ENCODE measurements around the gene RELL1.

RELL1 gene

DNA sequence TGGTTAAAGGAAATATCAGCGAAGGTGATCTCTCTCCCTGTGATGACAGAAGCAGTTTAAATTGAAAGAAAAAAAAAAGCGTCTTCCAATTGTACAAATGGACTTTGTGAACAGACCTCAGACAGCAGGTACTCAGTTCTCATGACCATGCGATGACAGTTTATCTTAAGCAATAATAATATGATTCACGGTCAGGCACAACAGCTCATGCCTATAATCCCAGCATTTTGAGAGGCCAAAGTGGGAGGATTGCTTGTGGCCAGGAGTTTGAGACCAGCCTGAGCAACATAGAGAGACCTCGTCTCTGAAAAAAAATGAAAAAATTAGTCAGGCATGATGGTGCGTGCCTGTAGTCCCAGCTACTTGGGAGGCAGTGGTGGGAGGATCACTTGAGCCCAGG lies 51.0 kb downstream of the RELL1 start:
- no peak for DNase-seq (ENCODE audit: low read depth in 3 of 3)

DNA sequence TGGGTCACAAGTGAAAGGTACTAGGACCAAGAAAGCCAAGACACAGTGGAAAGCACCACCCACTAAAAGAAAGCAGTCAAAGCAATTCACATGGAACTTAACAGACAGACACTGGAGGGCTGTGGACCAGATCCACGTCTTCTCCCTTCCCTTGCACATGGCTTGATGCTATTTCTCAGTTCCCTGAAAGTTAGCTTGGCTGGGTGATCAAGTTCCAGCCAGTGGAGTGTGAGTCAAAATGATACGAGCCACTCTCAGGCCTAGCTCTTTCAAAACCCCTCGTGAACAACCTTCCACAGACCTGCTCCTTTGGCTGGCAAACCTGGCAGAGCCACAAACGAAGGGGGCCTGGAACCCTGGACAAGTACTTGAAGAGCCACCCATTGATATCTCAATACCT lies 52.0 kb downstream of the RELL1 start:
- DNase-seq (ENCODE audit: low read depth in 3 of 3) = no peak

DNA sequence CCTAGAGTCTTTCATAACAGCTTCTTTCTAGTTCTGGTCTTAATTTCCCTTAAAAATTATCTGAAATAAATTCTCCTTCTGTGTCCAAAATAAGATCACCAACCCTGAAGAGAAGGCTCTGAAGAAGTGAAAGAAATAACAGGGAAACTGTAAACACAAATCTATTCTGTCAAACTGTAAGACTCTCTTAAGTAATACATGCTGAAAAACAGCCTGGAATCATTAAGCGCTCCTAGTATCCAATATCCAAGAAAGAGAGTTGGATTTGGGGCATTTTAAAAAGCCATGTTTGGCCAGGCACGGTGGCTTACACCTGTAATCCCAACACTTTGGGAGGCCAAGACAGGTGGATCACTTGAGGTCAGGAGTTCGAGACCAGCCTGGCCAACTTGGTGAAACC lies 53.3 kb downstream of the RELL1 start:
- DNase-seq (ENCODE audit: low read depth in 3 of 3) = no peak

DNA sequence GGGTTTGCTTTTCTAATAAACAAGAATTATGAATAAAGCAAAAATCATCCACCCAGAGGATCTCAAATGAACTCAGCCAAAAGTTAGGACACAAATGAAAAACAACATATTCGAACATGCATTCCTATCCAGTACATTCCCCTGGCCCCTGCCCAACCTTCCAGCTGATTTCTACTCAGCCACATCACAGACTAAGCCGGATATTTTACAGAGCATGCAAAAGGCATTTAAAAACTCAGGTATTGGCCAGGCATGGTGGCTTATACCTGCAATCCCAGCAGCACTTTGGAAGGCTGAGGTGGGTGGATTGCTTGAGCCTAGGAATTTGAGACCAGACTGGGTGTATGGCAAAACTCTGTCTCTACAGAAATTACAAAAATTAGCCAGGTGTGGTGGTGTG lies 54.6 kb downstream of the RELL1 start:
- DNase-seq (ENCODE audit: low read depth in 3 of 3) = no peak

DNA sequence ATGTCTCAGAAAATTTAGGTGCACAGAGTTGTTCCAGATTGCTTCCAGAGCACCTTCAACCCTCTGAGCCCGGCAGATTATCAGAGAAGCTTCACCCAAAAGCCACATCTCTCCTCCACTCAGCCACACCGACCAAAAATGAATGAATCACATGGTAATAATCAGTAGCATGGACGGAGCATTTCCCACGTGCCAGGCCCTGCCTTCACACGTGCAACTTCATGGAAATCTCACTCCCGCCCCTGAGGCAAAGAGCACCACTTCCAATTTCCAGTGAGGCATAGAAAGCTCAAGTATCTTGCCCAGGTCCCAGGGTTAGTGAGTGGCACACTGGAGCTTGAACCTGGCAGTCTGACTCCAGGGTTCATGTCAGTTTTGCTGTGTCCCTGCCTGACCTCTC lies 56.5 kb downstream of the RELL1 start:
- DNase-seq (ENCODE audit: low read depth in 3 of 3) = no peak

DNA sequence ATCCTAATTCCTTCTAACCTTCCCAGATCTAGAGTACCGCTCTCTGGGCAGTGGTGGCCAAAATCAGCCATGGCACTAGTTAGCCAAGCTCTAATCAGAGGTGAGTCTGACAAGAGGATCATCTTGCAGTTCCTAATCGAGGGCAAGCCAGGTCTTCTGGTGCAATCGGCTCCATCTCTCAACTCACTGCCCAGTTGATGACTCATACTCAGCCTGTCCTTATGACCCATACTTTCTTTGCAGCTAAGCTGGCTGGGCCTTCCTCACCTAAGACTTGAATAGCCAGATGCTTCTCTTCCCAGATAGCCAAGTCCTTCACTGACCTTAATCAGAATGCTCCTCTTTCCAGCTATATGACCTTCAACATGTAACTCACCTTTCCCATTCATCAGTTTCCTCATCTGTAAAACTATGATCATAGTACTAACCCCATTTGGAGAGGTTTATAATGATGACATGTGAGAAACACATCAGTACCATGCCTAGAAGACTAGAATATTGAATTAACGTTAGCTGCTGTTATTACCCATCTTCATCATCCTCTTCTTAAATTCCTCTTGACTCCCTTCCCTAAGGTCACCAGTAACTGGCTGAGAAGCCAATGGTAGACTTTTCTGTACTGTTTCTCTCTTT lies 57.1 kb downstream of the RELL1 start:
- no peak for DNase-seq (ENCODE audit: low read depth in 3 of 3)

DNA sequence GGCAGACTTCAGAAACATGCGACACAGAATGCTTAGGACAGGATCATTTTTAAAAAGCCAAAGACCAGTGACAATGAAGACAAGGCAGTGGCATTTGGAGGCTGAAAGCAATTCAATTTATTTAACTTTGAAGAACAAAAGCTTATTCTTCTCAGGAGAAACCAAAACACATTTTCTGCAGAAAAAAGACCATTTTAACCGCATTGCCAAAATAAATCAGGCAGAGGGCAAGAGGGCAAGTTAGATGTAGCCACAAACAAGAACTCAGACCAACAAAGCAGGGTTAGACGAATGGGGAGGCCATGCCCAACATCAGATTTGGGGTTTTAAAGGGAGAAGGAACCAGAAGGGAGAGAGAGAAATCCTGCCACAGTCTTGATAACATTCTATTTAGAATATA lies 58.9 kb downstream of the RELL1 start:
- no peak for DNase-seq (ENCODE audit: low read depth in 3 of 3)

DNA sequence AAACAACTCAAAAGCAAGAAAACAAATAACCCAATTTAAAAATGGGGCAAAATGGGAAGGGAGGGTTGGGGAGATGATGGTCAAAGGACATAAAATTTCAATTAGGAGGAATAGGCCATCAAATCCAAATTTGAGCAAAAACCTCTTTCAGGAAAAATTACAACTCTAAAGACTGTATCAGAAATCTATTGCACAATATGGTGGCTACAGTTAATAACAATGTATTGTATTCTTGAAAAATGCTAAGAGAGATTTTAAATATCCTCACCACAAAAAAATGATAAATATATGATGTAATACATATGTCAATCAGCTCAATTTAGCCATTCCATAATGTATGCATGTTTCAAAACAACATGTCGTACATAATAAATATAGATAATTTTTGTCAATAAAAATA lies 60.7 kb downstream of the RELL1 start:
- DNase-seq (ENCODE audit: low read depth in 3 of 3) = no peak

DNA sequence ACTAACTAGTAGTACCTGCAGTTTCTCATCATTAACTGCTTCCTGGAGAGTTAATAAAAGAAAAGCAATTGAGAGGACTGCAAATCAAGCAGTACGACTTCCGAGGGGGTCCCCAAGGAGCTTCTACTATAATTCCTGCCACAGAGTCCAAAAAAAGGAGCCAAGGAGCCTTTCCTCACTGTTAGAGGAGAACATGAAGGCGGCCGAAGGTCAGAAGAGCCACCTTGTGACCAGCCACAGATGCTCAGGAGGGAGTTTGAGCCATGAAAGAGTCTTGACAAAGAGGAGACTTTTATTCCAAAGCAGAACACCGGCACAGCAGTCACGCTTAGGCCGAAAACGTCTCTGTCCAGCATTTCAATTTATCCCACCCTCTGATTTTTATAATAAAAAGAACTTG lies 62.2 kb downstream of the RELL1 start:
- no peak for DNase-seq (ENCODE audit: low read depth in 3 of 3)

DNA sequence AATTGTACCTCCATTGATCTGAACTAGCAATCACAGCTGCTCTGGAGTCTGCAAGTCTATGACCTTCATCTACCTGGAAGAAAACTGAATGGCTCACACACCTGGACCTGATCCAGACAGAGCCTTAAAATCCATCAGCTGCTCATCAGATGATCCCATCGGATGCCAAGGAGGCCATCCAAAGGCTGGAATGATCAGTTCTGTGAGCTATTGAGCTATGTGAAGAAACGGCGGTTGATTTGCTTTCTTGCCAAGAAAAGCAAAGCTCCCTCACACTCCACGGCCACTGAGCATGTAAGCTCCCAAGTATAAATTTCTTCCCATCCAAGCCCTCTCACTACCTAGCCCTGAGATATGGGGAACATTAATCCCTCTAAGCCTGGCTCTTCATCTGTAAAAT lies 63.1 kb downstream of the RELL1 start:
- DNase-seq (ENCODE audit: low read depth in 3 of 3) = no peak

DNA sequence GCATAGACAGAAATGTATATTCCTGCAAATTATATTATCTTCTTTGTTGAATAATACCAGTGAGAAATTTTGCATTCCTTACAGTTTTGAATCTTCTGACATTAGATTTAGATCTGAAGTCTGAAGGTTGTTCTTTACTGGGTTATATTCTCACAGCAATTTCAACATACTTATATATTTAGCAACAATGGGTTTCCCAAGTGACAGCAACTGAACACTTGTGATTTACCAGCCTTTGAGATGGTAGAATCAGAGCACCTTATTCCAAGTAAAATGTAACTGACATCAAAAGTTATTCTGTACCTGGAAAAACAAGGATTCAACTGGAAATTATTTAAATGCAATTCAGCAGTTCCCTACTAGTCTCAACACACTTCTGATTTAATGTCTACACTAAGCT lies 66.0 kb downstream of the RELL1 start:
- DNase-seq (ENCODE audit: low read depth in 3 of 3) = no peak

DNA sequence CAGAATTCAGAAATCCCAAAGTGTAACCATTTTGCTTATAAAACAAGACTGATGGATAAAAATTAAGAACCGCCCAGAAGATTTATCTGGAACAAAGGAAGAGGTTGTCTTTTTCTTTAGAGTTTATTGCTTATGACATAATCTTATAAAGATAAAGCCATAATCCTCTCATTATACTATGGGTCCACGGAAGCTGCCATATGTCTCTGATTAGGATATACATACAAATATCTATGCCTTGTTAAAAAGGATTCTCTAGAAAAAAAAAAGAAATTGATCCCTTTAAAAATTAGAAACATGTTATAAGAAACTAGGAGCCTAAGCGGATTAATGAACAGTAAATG lies 70.5 kb downstream of the RELL1 start:
- no peak for DNase-seq (ENCODE audit: low read depth in 3 of 3)

DNA sequence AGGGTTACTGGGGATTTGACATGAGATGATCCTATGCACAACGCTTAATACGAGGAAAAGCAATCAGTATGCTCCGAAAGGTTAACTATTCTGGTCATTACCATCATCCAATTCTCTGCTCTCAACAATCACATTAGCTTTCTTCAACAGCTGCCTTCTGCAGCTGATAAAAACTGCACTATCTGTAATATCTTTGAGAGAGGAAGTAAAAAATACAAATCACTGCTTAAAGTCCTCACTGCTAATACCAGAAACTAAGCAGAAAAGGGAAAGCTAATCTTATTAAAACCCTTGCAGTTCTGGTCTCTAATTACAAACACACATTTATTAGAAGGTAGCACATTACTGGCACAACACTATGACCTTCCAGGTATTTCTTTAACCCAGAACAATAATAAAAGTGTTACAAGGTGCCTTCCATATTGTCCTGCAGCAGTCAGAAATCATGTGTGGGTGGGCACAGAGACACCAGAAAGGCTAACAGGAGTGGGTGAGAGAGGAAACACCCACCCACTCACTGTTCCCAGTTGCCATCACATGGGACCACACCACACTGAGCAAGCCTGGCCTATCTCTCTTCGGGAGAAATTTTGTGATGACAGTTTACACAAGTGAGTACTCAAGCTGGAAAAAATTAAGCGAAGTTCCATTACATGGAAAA lies 71.0 kb downstream of the RELL1 start:
- no peak for DNase-seq (ENCODE audit: low read depth in 3 of 3)

DNA sequence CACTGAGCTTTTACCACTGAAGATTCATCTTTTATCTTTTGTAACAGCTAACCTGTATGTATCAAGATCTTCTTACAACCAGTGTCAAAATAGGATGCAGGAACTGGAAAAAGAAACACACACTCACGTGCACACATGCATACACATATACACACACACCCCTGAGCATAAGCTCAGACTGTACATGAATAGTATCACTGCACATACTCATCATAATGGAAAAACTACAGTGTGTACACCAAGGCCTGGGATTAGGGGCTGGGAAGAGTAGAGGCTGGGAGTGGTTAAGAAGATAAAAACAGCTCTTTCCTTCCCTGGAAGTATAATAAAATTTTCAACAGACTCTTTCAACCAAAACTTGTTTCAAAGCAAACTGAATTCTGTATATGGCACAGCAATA lies 73.4 kb downstream of the RELL1 start:
- DNase-seq (ENCODE audit: low read depth in 3 of 3) = no peak

DNA sequence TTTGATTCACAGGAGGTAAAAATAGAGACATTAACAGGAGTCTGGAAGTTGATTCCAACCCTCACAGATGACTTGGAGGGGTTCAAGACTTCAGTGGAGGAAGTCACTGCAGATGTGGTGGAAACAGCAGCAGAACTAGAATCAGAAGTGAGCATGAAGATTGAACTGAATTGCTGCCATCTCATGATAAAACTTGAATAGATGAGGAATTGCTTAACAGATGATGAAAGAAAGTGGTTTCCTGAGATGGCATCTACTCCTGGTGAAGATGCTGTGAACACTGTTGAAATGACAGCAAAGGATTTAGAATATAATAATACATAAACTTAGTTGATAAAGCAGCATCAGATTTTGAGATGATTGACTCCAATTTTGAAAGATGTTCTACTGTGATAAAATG lies 76.5 kb downstream of the RELL1 start:
- no peak for DNase-seq (ENCODE audit: low read depth in 3 of 3)

DNA sequence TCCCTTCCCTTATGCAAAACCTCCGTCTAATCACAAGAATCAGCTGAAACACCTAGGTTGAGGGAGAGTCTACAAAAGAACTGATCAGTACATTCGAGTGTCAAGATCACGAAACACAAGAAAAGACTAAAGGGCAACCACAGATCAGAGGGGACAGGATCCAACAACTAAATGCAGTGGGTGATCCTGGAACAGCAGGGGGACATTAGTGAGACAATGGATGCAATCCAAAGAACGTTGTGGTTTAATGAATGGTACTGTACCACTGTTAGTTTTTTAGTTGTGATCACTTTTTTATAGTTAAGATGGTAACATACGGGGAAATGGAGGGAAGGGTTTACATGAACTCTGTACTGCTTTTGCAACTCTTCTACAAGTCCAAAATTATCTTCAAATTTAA lies 79.2 kb downstream of the RELL1 start:
- DNase-seq (ENCODE audit: low read depth in 3 of 3) = no peak

DNA sequence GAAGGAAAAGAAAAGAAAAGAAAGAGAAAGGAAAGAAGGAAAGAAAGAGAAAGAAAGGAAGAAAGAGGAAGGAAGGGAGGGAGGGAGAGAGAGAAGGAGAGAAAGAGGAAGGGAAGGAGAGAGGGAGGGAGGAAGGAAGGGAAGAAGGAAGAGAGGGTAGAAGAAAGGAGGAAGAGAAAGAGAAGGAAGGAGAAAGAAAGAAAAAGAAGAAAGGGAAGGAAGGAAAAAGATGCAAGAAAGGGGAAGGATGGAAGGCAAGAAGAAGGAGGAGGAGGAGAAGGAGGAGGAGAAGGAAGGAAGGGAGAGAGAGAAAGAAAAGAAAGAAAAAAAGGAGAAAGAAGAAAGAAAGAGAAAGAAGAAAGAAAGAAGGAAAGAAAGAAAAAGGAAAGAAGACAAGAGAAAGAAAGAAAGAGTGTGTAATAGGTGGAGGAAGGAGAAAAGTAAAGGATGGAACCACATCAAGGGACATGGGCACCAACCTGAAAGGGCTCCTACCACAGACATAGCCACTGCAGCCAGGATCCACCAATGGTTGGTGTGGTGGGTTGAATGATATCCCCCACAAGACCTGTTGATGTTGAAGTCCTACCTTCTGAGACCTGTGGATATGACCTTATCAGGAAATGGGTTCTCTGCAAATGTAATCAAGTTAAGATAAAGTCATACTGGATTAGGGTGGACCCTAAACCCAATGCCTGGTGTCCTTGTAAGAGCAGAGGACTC lies 80.2 kb downstream of the RELL1 start:
- DNase-seq (ENCODE audit: low read depth in 3 of 3) = no peak

DNA sequence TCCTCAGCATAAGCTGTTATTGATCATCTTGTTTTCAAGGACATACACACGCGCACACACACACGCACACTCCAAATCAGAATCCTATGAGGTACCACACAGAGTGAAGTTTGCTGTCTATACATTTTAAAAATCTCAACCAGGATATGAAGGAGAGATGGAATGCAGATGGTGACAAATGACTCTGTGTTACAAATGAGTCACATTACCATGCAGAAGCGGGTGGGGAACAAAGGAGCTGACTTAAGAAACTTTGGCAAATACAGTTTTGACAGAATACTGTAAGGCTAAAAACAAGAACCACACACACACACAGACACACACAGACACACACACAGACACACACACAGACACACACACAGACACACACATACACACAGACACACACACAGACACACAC lies 81.7 kb downstream of the RELL1 start:
- DNase-seq (ENCODE audit: low read depth in 3 of 3) = no peak

DNA sequence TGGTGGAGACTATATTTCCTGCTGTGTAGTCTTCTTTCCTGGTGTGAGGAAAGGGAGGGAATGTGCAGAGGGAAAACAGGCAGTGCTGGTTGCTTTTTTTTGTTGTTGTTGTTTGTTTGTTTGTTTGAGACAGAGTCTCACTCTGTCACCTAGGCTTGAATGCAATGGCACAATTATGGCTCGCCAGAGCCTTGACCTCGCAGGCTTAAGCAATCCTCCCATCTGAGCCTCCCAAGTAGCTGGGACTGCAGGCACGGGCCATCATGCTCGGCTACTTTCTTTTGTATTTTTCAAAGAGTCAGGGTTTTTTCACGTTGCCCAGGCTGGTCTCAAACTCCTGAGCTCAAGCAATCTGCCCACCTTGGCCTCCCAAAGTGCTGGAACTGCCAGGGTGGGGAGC lies 82.5 kb downstream of the RELL1 start:
- DNase-seq (ENCODE audit: low read depth in 3 of 3) = no peak

DNA sequence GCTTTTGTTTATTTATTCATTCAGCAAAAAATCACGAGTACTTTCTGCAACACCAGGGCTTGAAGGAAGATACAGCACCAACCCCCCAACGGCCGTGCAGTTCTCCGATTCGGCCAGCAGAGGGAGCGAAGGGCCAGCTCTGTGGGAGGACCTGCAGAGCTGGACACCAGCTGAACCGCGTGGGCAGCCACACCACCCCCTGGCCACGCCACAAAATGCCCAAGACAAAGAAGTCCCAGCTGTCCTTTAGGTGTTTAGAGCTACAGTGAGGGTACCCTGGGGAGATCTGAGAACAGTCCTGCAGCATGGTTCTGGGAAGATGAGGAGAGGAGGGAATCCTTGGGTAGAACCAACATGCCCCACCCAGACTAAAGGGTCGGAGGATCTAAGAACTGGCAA lies 83.1 kb downstream of the RELL1 start:
- DNase-seq (ENCODE audit: low read depth in 3 of 3) = peak; percentile 53 to 74 (median 60)

DNA sequence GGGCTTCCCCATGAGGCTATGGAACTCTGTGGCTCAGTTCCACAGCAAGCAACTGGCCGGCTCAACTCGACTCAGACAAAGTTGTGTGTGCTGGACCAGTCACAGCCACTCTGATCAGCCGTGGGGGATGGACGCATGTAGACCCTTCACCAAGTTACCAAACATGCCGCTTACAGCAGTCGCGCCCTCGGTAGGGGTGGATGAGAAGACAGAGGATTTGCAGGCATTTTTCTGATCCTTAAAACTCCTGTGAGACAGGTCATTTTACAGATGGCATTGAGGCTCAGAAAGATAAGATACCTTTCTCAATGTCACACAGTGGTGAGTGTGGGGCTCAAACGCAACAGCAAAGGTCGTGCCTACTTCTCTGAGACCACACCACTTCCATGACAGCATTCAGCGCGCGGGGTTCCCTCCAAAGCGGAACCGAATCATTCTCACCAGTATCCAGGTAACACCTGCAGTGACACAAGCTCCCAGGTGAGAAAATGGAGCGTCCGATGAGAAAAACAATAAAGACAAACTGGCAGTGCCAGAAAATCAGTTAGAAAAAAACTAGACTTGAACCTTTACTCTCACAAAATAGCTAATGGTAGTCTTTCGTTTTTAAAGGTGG lies 83.6 kb downstream of the RELL1 start:
- no peak for DNase-seq (ENCODE audit: low read depth in 3 of 3)

DNA sequence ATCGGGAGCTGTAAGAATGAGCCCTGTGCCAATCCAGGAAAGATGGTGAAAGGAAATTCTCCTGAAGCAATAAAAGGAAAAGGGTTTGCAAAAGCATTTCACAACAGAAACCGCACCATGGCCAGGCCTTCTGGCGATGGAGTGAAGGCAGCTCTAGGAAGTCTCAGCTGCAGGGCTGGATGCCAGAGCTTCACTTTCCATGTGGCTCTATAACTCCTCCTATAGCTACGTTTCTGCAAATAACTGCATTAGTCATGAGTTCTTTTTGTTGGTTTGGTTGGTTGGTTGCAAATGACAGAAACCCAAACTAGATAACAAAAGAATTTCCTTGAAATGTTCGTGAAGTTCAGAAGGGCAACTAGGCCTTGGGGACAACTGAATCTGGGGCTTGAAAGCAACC lies 84.6 kb downstream of the RELL1 start:
- no peak for DNase-seq (ENCODE audit: low read depth in 3 of 3)
